G401.6 (cell line): ENCODE results near the gene ARSA.
"Not testable (repeated sequence)": the region's sequence is repeated elsewhere in the genome, so short reads cannot be mapped to it uniquely, and the experiment has no call there.

Experiments
- FAIRE-seq: peaks from 2 replicates; lab custom pipeline; 2012; peaks lifted over from hg19 to GRCh38; lab: Jason Lieb, UNC

The ARSA gene

DNA sequence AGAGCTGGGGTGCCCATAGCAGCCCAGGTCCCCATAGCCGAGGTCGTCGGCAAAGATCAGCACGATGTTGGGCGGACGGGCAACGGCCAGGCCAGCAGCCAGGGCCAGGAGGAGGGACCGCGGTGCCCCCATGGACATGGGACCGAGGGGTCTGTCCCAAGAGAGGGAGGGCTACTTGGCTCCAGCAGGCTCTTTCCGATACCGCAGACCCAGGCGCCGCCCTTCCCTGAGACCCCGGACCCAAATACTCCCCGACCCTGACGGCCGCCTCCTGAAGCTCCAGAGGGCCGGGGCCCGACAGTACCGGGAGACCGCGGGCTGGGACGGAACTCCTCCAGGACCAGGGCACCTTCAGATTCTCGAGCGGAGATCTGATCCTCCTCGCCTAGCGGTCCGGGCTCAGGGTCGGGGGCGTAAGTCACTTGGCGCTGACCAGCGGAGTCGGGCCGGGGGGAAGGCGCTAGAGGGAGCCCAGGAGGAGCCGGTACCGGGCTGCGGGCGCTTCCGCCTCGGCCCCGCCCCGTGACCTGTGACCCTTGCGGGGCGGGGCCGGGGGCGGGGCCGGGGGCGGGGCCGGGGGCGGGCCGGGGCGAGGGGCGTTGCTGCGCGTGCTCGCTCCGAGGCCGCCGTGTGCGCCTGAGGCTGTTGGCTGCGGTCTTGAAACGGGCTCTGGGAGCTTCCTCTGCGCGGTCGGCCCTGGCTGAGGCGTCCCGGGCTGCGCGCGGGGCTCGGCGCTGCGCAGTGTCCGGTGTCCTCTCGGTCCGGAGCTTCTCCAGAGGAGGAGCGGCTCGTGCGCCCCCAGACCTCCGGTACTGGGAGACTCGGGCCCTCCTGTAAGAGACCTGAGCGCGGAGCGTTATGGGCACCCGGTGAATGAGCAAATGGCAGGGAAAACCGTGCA is at the start of gene ARSA:
Gene ARSA (minus strand): TSS at position 511 of the 901 bp plus-strand sequence. CDS start 373 bp downstream, at position 138.
- FAIRE-seq = no peak

DNA sequence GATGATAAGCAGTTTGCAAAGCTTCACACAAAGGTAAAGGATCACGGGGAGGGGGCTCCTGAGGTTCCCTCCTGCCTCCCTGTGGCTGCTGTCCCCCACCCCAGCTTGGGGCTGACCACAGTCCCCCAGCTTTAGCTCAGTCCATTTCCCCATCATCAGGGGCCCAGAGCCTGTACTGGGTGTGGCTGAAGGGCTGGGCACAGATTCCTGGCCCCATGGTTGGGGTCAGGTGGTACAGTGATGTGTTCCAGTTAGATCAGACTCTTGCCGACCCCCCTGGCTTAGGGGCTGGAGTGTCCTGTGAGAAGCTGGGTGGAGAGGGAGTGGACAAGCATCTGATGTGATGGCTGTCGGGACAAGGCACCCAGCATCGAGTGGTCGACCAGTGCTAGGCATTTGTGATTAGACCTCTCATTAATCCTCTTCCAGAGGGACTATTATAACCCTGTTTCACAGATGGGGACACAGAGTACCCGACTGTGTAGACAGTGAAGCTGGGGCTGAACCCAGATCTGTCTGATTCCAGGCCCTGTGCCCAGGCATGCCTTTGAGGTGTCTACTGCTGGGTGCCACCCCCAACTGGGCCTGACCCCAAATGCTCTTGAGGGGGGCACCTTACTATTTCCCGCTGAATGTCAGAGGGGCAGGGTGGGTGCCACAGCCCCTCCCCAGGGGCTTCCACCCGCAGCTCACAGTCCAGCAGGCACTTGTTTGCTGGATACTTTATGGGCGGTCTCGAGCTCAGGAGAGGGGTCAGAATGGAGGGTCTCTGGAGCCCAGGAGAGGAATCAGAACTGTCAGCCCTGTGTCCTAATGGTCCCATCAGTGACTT is 48.9 kb upstream of the ARSA start:
- FAIRE-seq = no peak

DNA sequence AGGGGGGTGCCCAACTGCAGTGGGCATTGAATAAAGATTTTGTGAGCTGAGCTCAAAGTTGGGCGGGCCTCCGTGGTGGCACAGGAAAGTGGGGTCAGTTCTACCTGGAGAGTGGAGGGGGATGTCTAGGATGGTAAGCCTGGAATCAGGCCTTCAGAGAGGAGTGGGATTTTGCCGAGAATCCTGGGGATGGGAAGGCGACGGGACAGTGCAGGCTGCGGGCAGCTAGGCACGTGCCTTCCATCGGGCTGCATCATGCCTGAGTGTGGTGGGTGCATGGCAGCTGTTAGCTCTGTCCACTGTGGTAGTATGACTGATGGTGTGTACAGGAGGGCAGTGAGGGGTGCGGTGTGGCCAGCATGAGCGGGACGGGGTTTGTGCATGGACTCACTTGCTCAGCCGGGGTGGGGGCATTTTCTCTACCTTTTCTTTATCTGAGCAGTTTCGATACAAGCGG is 48.3 kb upstream of the ARSA start:
- no peak for FAIRE-seq

DNA sequence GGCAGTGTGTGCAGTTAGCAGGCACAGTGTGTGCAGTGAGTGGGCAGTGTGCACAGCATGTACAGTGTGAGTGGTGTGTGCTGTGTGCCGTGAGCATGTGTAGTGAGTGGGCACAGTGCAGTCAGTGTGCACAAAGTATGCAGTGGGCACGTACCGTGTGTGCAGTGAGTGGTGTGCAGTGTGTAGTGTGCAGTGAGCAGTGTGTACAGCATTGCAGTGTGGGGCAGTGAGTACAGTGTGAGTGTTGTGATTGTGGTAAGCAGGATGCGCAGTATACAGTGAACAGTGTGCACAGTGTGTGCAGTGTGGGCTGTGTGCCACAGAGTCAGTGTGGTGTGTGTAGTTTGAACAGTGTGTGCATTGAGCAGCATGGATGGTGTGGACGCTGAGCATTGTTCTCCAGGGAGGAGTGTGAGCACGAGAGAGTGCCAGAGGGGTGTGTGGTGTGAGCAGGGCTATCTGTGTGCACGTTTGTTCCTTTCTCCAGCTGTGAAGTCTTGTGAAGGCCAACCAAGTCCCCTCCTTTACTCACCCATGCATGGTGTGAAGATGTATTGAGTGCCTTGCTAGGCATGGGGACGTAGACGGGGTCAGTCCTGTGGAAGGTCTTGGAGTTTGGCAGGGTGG is 47.7 kb upstream of the ARSA start:
- FAIRE-seq = no peak

DNA sequence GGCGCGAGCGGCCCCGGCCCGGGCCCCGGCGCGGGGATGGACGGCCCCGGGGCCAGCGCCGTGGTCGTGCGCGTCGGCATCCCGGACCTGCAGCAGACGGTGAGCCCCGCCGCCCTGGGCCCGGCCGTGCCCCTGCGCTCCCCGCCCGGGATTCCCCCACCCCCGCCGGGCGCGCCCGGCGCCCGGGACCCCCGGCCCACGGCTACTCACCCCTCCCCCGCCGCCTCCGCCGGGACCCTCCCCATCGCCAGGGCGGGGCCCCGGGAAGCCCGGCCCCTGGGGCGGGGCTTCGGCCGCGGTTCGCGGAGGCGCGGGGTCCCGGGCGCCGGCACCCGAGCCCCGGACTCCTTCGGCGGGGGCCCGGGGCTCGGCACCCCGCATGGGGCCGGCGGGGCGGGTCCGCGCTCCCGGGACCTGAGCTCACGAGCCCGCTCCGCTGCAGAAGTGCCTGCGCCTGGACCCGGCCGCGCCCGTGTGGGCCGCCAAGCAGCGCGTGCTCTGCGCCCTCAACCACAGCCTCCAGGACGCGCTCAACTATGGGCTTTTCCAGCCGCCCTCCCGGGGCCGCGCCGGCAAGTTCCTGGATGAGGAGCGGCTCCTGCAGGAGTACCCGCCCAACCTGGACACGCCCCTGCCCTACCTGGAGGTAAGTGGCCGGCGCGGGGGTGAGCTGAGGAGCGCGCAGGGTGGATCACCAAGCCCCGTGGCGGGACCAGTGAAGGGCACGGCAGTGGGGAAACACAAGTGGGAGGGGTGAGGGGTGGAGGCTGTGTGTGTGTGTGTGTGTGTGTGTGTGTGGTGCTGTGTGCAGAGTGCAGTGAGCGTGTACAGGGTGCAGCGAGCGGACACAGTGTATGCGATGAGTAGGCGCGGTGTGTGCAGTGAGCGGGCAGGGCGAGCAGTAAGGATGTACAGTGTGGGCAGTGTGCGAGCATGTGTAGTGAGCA is 46.9 kb upstream of the ARSA start:
- no peak for FAIRE-seq

DNA sequence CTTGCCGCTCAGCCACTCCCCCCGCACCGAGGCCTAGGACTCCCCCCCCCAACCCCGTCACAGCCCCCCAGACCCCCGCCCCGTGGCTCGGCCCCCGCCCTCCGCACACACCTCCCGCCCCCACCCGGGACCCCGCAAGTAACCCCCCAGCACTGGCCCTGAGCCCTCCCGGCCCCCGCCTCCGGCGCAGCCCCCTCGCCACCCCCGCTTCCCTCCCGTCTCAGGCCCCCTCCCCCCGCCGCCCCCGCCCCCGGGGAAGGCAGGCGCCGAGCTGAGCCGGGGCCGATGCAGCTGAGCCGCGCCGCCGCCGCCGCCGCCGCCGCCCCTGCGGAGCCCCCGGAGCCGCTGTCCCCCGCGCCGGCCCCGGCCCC is 46.2 kb upstream of the ARSA start:
- FAIRE-seq = no peak

DNA sequence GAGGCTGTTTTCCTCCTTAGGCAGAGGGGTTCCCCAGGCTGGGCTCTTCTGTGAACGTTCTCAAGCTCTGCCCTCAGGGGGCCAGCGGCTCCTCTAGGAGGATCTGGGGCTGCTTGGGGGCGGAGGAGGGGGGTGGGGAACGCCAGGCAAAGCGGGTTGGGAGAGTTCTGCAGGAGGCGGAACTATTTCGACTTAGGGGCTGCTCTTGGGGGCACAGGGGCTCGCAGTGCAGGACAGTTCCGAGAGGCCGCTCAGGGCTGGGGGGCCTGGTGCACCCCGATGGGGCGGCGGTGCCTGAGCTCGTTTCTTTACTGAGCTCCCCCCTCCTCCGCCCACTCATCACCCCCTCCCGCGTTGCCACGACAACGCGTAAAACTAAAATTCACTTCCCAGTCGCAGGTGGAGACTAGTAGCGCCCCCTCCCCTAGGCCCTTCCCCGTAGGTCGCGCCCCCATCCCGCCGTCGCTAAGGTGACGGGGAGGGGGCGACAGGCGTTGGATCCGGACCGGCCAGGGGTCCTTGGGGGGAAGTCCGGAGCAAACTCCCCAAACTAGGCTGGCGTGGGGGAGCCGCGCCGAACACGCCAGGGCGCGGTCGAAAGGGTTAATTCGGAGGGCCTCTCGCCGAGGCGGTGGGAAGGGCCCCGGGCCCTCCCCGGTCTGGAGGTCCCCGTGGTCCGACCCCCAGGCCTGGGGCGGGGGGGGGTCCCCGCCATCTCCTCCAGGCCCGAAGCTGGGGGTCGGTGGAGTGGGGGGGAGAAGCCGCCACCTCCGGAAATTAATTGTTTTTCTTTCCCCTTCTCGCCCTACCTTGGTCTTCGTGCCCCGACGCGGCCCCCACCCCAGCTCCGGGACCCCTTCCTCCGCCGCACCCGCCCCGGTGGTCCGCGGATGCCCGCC is 45.5 kb upstream of the ARSA start:
- no peak for FAIRE-seq

DNA sequence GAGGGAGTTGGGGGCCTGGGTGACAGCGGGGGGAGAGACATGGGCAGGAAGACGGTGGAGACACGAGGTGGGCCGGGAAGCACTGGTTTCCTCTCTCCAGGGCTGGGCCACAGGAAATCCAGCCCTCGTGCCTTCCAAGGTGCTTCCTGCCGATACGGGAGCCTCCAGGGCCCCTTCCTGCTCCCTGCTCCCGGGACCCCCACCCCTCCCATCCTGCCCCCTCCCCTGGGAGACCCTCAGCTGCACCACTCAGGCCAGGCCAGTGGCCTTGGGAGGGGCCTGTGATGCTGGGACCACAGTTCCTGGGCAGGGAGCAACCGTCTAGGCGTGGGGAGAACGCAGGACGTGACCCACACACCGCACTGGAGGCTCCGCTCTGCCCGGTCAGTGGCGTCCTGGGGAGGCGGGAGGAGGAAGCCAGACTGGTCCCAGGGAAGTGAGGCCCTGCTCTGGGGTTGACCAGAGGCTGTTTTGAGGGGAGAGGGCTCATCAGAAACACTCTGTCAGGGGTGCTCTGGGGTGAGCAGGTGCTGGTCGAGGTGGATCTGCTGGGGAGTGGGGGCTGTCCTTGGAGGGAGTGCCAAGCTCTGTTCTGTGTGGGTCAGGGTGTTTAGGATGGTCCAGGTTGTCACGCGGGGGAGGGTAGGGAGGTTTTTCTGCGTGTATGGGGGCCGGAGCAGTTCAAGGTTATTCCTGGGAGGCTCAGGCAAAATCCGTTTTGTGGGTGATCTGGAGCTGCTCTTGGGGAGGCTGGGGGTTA is 44.7 kb upstream of the ARSA start, which contains the start of gene SHANK3:
Gene SHANK3 (plus strand): TSS at position 353 of the 760 bp plus-strand sequence.
- no peak for FAIRE-seq

DNA sequence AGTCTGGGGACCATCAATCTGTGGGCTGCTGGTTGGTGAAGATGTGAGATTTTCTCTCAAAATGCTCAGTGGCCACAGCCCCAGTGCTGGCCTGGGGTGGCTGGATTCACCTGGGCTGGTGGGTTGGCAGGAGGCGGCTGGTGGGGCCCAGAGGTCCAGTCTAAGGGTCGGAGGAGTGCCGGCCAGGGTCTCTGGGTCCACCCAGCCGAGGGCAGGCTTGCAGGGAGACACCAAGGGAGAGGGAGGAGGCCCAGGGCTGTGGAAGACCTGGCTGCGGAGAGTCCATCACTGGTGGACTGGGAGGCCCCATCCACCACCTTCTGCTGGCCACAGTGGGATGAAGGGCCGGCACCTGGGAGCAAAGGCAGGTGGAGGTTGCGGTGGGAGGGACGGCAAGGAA is 44.1 kb upstream of the ARSA start:
- no peak for FAIRE-seq

DNA sequence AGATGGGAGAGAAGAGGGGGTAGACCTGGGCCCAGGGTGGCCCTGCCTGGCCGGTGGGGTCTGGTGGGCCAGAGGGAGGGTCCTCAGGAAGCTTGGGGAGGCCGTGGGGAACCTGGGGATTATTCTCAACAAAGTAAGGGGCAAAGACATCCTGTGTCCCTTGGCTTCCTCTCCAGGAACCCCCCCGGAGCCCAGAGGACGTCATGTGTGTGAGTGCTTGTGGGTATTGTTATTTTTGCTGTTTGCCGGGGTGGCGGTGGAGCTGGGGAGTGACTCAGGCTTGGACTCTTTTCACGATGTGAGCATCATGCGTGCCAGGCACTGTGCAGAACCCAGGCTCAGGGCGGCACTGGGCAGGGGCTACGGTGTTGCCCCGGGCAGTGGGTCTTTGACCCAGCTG is 43.7 kb upstream of the ARSA start:
- no peak for FAIRE-seq

DNA sequence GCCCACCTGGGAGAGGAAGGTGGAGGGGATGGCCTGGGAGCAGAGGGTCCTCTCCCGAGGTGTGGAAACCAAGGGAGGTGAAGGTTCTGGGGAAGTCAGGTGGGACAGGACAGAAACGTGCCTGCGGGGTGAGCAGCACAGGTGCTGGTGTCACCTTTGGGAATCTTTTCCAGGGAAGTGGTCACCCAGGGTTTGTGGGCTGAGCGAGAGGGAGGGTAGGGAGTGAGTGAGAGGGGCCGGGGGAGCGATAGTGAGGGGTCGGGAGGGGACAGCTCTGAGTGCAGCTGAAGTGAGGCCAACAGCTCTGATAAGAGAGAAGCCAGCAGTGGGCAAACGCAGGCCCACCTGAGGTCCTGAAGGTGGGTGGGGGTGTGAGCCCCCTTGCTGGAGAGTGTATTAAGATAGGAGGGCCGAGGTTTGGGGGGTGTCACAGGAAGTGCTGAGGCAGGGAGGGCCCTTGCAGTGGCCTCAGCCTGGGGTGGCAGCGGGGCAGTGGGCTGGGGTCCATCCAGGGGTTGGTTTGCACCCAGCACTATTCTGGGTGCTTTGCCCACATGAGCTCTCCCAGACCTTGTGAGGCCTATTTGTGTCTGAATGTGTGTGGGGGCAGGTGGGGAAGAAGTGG is 43.1 kb upstream of the ARSA start:
- no peak for FAIRE-seq

DNA sequence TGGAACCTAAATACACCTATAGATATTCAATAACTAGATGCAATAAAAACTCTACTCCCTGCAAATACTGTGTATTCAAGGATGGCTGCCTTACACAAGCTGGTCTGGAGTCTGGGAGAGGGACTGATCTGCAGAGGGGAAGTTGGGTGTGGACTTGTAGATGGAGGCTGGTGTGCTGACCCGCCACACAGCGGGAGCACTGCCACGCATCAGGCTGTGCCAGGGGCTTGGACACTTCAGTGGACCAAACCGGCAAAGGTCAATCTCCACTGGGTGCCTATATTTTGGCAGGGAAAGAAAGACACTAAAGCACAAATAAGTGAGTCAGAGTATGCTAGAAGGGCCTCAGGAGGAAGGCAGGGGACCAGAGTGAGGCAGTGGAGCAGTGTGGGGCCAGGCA is 42.6 kb upstream of the ARSA start:
- no peak for FAIRE-seq

DNA sequence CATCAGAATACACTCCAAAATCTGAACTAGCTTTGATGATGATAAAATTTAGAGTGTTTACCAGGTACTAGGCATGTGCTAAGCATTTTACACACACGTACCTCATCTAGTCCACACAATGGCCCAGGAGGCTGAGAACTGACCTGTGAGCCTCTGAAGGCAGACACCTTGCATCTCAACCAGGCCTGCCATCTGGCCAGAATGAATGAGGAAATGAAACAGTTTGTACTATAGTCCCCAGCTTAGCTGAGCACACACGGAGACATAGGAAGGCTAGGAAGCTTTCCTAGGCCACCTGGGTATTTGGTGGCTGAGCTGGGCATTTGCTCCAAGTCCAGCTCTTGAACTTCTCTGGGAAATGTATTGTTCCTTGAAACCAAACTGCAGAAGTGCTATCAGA is 37.8 kb upstream of the ARSA start:
- no peak for FAIRE-seq

DNA sequence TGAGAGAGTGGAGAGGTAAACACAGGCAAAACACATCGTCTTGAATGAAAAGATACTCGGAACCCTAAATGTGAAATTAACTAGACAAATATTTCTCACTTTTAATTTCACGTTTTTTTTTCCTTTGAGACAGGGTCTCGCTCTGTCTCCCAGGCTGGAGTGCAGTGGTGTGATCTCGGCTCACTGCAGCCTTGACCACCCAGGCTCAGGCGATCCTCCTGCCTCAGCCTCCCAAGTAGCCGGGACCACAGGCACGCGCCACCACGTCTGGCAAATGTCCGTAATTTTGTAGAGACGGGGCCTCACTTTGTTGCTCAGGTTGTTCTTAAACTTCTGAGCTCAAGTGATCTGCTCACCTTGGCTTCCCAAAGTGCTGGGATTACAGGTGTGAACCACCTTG is 37.3 kb upstream of the ARSA start:
- FAIRE-seq = no peak

DNA sequence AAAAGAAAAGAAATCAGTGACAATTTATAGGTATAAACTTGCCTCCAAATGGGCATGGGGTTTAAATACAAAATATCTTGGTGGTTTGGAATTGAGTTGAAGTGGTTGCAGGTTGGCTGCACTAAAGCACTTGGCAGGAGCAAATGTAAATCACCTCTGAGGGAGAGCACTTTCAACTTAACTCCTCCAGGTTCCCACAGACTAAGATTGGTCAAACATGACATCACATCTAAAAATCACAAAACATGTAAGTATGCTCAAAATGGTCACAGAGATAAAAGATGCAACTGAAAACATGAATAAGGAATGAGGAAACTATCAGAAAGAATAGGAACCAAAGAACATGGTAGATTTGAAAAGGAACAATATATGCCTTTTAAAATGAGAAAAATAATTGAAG is 32.4 kb upstream of the ARSA start:
- no peak for FAIRE-seq

DNA sequence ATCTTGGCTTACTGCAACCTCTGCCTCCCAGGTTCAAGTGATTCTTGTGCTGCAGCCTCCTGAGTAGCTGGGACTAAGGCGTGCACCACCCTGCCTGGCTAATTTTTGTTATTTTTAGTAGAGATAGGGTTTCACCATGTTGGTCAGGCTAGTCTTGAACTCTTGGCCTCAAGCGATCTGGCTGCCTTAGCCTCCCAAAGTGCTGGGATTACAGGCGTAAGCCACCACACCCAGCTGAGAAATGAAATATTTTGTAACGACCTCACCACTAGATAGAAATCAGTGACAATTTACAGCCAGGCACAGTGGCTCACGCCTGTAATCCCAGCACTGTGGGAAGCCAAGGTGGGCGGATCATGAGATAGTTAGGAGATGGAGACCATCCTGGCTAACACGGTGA is 31.8 kb upstream of the ARSA start:
- not testable (repeated sequence) for FAIRE-seq

DNA sequence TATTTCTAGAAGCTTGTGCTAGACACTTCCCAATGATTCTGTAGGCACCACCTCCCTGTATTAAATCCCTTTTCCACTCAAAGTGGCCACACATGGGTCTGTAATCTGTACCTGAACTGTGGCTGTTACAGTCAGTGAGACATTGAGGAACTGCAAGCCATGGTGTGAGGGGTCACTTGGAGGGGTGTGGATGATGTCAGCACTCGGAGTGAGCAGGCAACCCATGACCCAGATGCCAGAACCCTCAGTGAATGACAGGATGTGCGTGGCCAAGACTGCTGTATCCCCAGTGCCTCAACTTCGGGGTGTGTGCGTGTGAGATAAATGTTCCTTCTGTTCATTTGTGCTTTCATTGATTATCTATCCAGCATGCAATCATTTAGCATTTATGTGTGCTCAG is 30.0 kb upstream of the ARSA start:
- FAIRE-seq = no peak

DNA sequence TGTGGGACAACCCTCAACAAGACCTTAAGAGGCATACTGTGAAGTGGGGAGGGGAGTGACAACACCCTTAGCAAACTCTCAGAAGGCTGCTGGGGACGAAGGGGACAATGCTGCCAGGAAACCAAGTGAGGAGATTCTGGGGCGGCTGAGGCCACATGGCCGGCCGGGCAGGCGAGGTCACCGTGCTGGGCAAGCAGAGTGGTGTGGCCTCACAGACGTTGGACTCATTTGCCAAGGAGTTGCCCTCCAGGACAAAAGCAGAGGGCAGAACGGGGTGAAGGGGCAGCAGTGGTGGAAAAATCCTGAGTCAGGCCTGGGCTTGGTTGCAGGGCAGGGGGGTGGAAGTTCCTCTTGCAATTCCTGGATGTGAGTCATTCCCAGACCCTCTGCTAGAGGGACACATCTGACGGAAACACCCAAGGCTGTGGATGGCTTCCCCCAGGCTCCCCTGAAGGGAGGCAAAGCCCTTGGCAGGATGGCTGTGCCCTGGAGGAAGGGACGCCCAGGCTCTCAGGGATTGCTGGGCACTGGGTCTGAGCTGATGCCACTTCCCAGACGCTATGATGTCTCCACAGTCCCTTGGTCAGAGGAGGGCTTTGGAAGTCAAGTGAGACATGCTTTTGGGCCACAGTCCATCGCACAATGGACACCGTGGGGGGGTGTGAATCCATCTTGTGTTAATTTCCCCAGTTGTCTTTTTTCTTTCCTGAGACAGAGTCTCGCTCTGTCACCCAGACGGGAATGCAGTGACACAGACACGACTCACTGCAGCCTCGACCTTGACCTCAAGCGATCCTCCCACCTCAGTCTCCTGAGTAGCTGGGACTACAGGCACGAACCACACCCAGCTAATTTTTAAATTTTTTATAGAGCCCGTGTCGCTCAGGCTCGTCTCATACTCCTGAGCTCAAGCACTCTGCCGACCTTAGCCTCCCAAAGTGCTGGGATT is 28.4 kb upstream of the ARSA start:
- FAIRE-seq = no peak
